Endothelial cell of umbilical vein (primary cell): ENCODE results near the gene PEX5L. TPM values are rescaled to one million over a fixed set of nuclear protein-coding genes. Genes with fewer than 3 reads are reported as not detected.

ENCODE experiments used
- BruUV-seq: library from RNA; stranded (reverse); fragments of 400-500 nt; replicated peaks from 2 replicates; lab custom pipeline; 2021; lab: Mats Ljungman, UMichigan
- CTCF ChIA-PET: fragments of 300-600, 350-600 bp; sonication (Branson Sonifier 250); formaldehyde crosslinking; loops from one replicate; lab custom pipeline; 2021; ENCODE audit warnings: antibody characterized with exemption, inconsistent platforms; lab: Charles Lee
- POLR2A ChIA-PET: fragments of 300-600, 350-600 bp; sonication (Branson Sonifier 250); formaldehyde crosslinking; loops from one replicate; lab custom pipeline; 2021; ENCODE audit warnings: antibody characterized with exemption, inconsistent platforms; lab: Charles Lee
- DNase-seq: peaks from one replicate; pipeline ENCODE4 v3.0.0-alpha.2; 2011; ENCODE audit warnings: low read depth, low spot score
- FAIRE-seq: peaks from 2 replicates; lab custom pipeline; 2011; peaks lifted over from hg19 to GRCh38; lab: Jason Lieb, UNC
- H2AFZ ChIP-seq: 2 replicates; pipeline ENCODE4 v1.6.0; 2012; ENCODE audit warnings: low read depth, low read length, control low read depth, inconsistent platforms
- H3K27ac ChIP-seq: 2 replicates; pipeline ENCODE4 v1.5.1; 2011; ENCODE audit warnings: low read depth, mild to moderate bottlenecking, control low read depth, low read length, moderate library complexity; ENCODE audit not compliant: insufficient read depth
- H3K27me3 ChIP-seq, 2 experiments: 2 replicates each; pipeline versions ENCODE4 v1.6.0 to v1.6.1; 2011; ENCODE audit warnings: low read length in 2 of 2, mixed read lengths in 1 of 2; ENCODE audit not compliant: control insufficient read depth in 2 of 2, insufficient read depth in 2 of 2
- H3K36me3 ChIP-seq, 2 experiments: 2 replicates in 1 of 2; 3 replicates in 1 of 2; pipeline ENCODE4 v1.5.1; 2011; ENCODE audit warnings: low read length in 2 of 2, mild to moderate bottlenecking in 1 of 2, moderate library complexity in 1 of 2; ENCODE audit not compliant: control insufficient read depth in 2 of 2, insufficient read depth in 2 of 2; ENCODE audit errors: extremely low read depth in 1 of 2
- H3K4me1 ChIP-seq: 3 replicates; pipeline ENCODE4 v1.5.1; 2011; ENCODE audit warnings: mild to moderate bottlenecking, low read length; ENCODE audit not compliant: control insufficient read depth, insufficient read depth; ENCODE audit errors: extremely low read depth
- H3K4me2 ChIP-seq: 2 replicates; pipeline ENCODE4 v1.6.1; 2011; ENCODE audit warnings: low read length, control low read depth, mixed read lengths; ENCODE audit not compliant: insufficient read depth
- H3K4me3 ChIP-seq, 3 experiments: fragments of 200-600 bp in 1 of 3; sonication (generic), shearing (Covaris generic) in 1 of 3; replicated peaks in 1 of 3; 2 replicates each; pipeline ENCODE4 v1.5.1; 2011 to 2016; ENCODE audit warnings: control low read depth in 3 of 3, low read length in 3 of 3, mild to moderate bottlenecking in 2 of 3, inconsistent platforms in 1 of 3, low read depth in 1 of 3, moderate library complexity in 1 of 3; ENCODE audit not compliant: insufficient read depth in 1 of 3
- H3K79me2 ChIP-seq: 2 replicates; pipeline ENCODE4 v1.6.0; 2012; ENCODE audit warnings: low read length, inconsistent platforms; ENCODE audit not compliant: control insufficient read depth, insufficient read depth
- H3K9ac ChIP-seq: replicated peaks from 2 replicates; pipeline ENCODE3; 2011; ENCODE audit warnings: low read length, control low read depth; ENCODE audit not compliant: insufficient read depth; ENCODE audit errors: extremely low read depth
- H3K9me1 ChIP-seq: replicated peaks from 3 replicates; pipeline ENCODE4 v1.6.0; 2011; ENCODE audit warnings: mild to moderate bottlenecking, low read length; ENCODE audit not compliant: control insufficient read depth, insufficient read depth; ENCODE audit errors: extremely low read depth
- H3K9me3 ChIP-seq: replicated peaks from 2 replicates; pipeline ENCODE4 v1.5.1; 2012; ENCODE audit warnings: low read length, inconsistent platforms; ENCODE audit not compliant: control insufficient read depth, insufficient read depth
- H4K20me1 ChIP-seq: replicated peaks from 2 replicates; pipeline ENCODE3; 2011; ENCODE audit warnings: mild to moderate bottlenecking, low read length; ENCODE audit not compliant: control insufficient read depth, insufficient read depth; ENCODE audit errors: extremely low read depth
- CTCF ChIP-seq, 2 donors: IDR thresholded peaks; 1 replicate in 1 of 2; 2 replicates in 1 of 2; pipeline ENCODE4 v1.5.1; 2011; ENCODE audit warnings: low read length in 2 of 2, mild to moderate bottlenecking in 2 of 2, moderate library complexity in 2 of 2, control low read depth in 1 of 2, inconsistent platforms in 1 of 2, low read depth in 1 of 2; ENCODE audit not compliant: insufficient read depth in 1 of 2; ENCODE audit errors: extremely low read depth in 1 of 2
- EZH2 ChIP-seq: IDR thresholded peaks from 2 replicates; pipeline ENCODE4 v1.6.1; 2012; ENCODE audit warnings: borderline replicate concordance, low read depth, mild to moderate bottlenecking, moderate library complexity, low read length, inconsistent platforms; ENCODE audit not compliant: severe bottlenecking
- FOS ChIP-seq: IDR thresholded peaks from 2 replicates; pipeline ENCODE4 v1.6.1; 2011; ENCODE audit warnings: mild to moderate bottlenecking, low read length, moderate library complexity, borderline replicate concordance; ENCODE audit not compliant: insufficient read depth
- GATA2 ChIP-seq: IDR thresholded peaks from 2 replicates; pipeline ENCODE4 v1.7.0; 2011; ENCODE audit warnings: low read depth, mild to moderate bottlenecking, moderate library complexity, mixed read lengths, low read length; ENCODE audit not compliant: insufficient read length, insufficient read depth
- JUN ChIP-seq: IDR thresholded peaks from 2 replicates; pipeline ENCODE4 v1.6.1; 2011; ENCODE audit warnings: borderline replicate concordance, low read depth; ENCODE audit not compliant: insufficient read length, insufficient read depth
- MAX ChIP-seq: IDR thresholded peaks from 2 replicates; pipeline ENCODE4 v1.6.1; 2011; ENCODE audit not compliant: insufficient read depth, insufficient read length
- MYC ChIP-seq: IDR thresholded peaks from one replicate; pipeline ENCODE4 v1.6.1; 2011; ENCODE audit warnings: mild to moderate bottlenecking, low read depth, low read length
- POLR2A ChIP-seq: IDR thresholded peaks from 2 replicates; pipeline ENCODE4 v1.6.1; 2012; ENCODE audit warnings: low read depth, mild to moderate bottlenecking, control low read depth, low read length
- POLR2AphosphoS5 ChIP-seq: IDR thresholded peaks from 2 replicates; pipeline ENCODE4 v1.6.1; 2012; ENCODE audit warnings: low read depth, mild to moderate bottlenecking, control low read depth, low read length, moderate library complexity; ENCODE audit not compliant: insufficient read depth
- dilution Hi-C: fragments of 300-500 bp; cut with MboI; formaldehyde crosslinking; loops from one replicate; pipeline ENCODE4 v1.15.0; 2019; ENCODE audit warnings: low sequenced_read_pairs; ENCODE audit not compliant: extremely low pct_ligation_motif_present
- intact Hi-C: fragments of 100-400 bp; cut with micrococcal nuclease; formaldehyde crosslinking; loops from one replicate; pipeline ENCODE4 v1.10.0; 2022
- polyA plus RNA-seq, 4 experiments: library from polyadenylated mRNA; depleted of rRNA in 3 of 4; stranded (reverse) in 3 of 4; unstranded in 1 of 4; fragments of >200 nt; gene quantifications; 2 replicates each; pipeline versions ENCODE4 v1.2.1 to v1.2.3, GENCODE V29; 2011 to 2012; ENCODE audit warnings: missing spikeins in 1 of 4
- total RNA-seq: library from RNA; stranded (reverse); gene quantifications from 2 replicates; pipeline ENCODE4 v1.2.3, GENCODE V29; 2021

The PEX5L gene
- total and polyA plus RNA-seq, 2 donors (not counting 3 experiments of a cell fraction or from before 2014, with no cell fraction given): not detected

- CTCF ChIA-PET: no interaction called here
- TF ChIP-seq CTCF (IDR thresholded peaks at IDR 0.05; ENCODE audit: extremely low read depth in 1 of 2, insufficient read depth in 1 of 2, low read depth in 1 of 2, low read length in 2 of 2): no peak
- TF ChIP-seq EZH2: no peak
- POLR2A ChIA-PET: no interaction called here
These were observed 36.0 kb upstream of the PEX5L start for GRCh38 chr3:180072786-180073185.

GRCh38 chr3:180070925-180071324 is 34.2 kb upstream of the PEX5L start:
- dilution Hi-C loops: no loop called here
- FAIRE-seq: no peak

More at GRCh38 chr3:180072786-180073185, 36.0 kb upstream of the PEX5L start:
- no peak overlapping the region for H3K4me2 ChIP-seq
- H3K9me3 ChIP-seq: no peaks in the 10 kb centered on the region
- H3K4me1 ChIP-seq: no peaks in the 10 kb centered on the region
- H3K9me1 ChIP-seq: no peaks in the 10 kb centered on the region
- H3K36me3 ChIP-seq: no peaks in the 10 kb centered on the region
- intact Hi-C loops: no loop called here
- dilution Hi-C loops: no loop called here
- DNase-seq (no peak), FAIRE-seq (no peak)
- H3K27ac ChIP-seq: no peak overlapping the region
- no peak overlapping the region for H2AFZ ChIP-seq
- no TSS peak for BruUV-seq
- H3K27me3 ChIP-seq: no peaks in the 10 kb centered on the region
- no peak overlapping the region for H3K9ac ChIP-seq
- no peaks in the 10 kb centered on the region for H3K79me2 ChIP-seq
- no peaks in the 10 kb centered on the region for H4K20me1 ChIP-seq
- no peak overlapping the region for H3K4me3 ChIP-seq

More at GRCh38 chr3:180070925-180071324, 34.2 kb upstream of the PEX5L start:
- intact Hi-C loops: no loop called here
- BruUV-seq: no TSS peak
- no peaks in the 10 kb centered on the region for H3K79me2 ChIP-seq
- H3K4me1 ChIP-seq: no peaks in the 10 kb centered on the region
- H3K36me3 ChIP-seq: no peaks in the 10 kb centered on the region
- POLR2A ChIA-PET: no interaction called here
- H3K9me3 ChIP-seq: no peaks in the 10 kb centered on the region
- no peak overlapping the region for H3K4me2 ChIP-seq
- no peak overlapping the region for H2AFZ ChIP-seq
- no peak for DNase-seq
- no peaks in the 10 kb centered on the region for H4K20me1 ChIP-seq
- no peak overlapping the region for H3K27ac ChIP-seq
- CTCF ChIA-PET: no interaction called here
- no peak overlapping the region for H3K4me3 ChIP-seq
- no peak overlapping the region for H3K9ac ChIP-seq
- TF ChIP-seq POLR2A (no peak), MYC (no peak), EZH2 (no peak), FOS (no peak), JUN (no peak), CTCF (IDR thresholded peaks at IDR 0.05; ENCODE audit: extremely low read depth in 1 of 2, insufficient read depth in 1 of 2, low read depth in 1 of 2, low read length in 2 of 2) (no peak), POLR2AphosphoS5 (no peak), MAX (no peak), GATA2 (no peak)
- H3K27me3 ChIP-seq: no peaks in the 10 kb centered on the region
- no peaks in the 10 kb centered on the region for H3K9me1 ChIP-seq
